Ramos (cell line): ENCODE measurements around the gene PDF.

Experiments
- in situ Hi-C: fragments of 300-500 bp; cut with MboI; formaldehyde crosslinking; loops from one replicate; pipeline ENCODE4 v1.14.3; 2022; ENCODE audit warnings: low sequenced_read_pairs; ENCODE audit not compliant: unreplicated experiment

The PDF gene

DNA sequence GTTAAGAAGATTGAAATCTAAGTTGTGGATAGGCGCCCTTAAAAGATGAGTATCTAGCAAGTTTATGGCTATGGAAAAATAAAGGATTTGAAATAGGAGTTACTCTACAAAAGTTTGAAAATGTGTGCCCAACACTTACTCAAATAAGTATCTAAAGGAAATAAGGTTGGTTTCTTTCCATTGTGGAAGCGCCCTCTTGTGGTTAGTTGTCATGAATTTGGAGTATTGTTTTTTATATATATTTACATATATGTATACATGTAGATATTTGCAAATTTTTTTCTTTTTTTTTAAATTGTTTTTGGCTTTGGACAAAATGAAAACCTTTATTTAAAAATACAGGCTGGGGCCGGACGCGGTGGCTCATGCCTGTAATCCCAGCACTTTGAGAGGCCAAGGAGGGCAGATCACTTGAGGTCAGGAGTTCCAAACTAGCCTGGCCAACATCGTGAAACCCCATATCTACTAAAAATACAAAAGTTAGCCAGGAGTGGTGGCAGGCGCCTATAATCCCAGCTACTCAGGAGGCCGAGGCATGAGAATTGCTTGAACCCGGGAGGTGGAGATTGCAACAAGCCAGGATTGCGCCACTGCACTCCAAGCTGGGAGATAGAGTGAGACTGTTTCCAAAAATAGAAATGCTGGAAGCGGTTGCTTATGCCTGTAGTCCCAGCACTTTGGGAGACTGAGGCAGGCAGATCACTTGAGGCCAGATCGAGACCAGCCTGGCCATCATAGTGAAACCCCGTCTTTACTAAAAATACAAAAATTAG lies 43.3 kb downstream of the PDF start:
- in situ Hi-C loops: loop anchor here (5.0 kb wide), 1 partner anchor 135 kb away; no protein-coding TSS in a partner anchor

DNA sequence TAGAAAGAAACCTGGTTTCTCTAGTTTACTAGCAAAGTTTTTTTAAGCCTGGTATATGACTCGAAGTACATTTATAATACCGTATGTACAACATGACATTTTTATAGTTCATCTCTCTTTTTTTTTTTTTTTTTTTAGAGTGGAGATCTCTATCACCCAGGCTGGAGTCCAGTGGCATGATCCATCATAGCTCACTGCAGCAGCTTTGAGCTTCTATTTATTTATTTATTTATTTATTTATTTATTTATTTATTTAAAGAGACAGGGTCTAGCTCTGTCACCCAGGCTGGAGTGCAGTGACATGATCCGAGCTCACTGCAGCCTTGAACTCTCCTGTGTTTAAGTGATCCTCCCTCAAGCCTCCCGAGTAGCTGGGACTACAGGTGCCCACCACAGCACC lies 45.1 kb downstream of the PDF start:
- in situ Hi-C loops: loop anchor here (5.0 kb wide), 1 partner anchor 133 kb away; no protein-coding TSS in a partner anchor

DNA sequence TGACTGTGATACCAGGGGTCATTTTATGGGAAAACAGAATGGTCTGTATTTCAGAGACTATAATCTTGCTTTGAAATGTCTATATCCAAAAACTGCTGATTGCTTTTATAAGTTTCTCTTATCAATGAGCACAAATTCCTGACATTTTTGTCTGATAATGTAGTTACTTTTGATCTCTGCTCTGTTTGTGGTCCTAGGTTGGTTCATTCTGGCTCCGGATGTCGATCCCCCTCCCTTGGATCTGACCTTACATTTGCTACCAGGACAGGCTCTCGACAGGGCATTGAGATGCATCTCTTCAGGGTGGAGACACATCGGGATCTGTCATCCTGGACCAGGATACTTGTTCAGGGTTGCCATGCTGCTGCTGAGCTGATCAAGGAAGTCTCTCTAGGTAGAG lies 46.5 kb downstream of the PDF start:
- in situ Hi-C loops: no loop called here

DNA sequence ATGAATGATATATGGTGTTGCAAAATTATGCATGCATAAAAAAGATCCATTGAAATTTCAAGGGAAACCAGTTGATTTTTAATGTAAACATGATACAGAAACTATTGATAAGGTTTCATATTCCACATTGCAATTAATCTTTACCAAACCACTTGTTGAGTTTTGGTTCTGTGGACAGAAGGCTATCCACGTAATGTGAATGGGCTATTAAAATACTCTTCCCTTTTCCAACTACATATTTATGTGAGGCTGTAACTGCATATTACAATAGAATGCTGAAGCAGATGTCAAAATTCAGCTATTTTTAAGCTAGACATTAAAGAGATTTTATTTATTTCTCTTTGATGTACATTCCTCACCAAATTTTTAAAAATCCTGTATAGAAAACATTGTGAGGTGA lies 53.0 kb downstream of the PDF start:
- in situ Hi-C loops: no loop called here
